ENCODE data around the gene ZFP62. TPM values are rescaled to one million over a fixed set of nuclear protein-coding genes. Genes with fewer than 3 reads are reported as not detected.

The ZFP62 gene
- total RNA-seq, 1 experiment from 2014 or later: 30.7 TPM

DNA sequence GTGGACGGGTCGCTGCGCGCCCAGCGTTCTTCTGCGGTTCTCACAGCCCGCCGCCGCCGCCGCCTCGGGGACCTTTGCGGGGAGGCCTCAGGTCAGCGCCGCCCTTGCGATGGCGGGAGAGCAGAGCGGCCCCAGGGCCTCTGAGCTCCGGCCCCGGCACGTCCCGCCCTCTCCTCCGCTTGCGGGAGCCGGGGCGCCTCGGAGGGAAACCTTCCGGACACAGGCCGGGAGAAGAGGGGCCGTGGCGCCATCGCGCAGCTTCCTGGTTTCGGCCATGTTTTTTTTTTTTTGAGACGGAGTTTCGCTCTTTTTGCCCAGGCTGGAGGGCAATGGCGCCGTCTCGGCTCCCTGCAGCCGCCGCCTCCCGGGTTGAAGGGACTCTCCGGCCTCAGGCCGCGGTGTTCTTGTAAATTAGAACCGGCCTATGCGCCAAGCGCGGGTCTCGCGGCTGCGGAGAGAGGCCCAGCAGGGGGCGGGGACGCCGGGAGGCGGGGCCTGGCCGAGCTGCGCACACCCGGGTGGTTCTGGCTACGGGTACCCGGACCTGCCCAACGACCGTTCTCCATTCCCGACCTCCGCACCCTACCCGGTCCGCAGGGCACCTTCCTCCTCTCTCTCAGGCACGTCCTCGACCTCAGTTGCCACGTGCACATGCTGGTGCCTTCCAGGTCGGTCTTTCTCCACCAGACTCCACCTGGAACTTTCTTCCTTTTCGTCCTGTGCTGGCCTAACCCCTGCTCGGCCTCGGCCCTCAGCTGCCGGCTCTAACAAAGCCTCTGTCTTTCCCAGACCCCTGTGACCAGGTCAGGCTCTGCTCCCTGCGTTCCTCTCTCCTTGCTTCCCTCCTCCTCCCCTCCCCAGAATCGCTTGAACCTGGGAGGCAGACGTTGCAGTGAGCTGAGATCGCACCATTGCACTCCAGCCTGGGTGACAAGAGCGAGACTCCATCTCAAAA is 29.7 kb downstream of the ZFP62 start (continued):
- TF ChIP-seq YY1 (IDR thresholded peaks at IDR 0.05; ENCODE audit: extremely low read depth, insufficient replicate concordance, low read depth, low read length) (peak; percentile 61), RAD21 (IDR thresholded peaks at IDR 0.05; ENCODE audit: low read depth) (no peak), SRF (IDR thresholded peaks at IDR 0.05; ENCODE audit: low read depth) (no peak), CBX3 (IDR thresholded peaks at IDR 0.05; ENCODE audit: low read depth) (peak; percentile 63; the same call in 1 of the 2 replicates), SP1 (IDR thresholded peaks at IDR 0.05; ENCODE audit: low read depth) (peak; percentile 38; the same call in 1 of the 2 replicates), ELF1 (IDR thresholded peaks at IDR 0.05; ENCODE audit: borderline replicate concordance, low read depth) (peak; percentile 66)

GRCh38 chr5:180830253-180831138 is 30.6 kb downstream of the ZFP62 start:
- H3K9ac ChIP-seq (ENCODE audit: low read length): peak overlapping the region; percentile 92
- RAD21 ChIA-PET (ENCODE audit: low non-redundant PET in 1 of 2, low total read pairs in 2 of 2, uncharacterized antibody in 2 of 2, unreplicated experiment in 2 of 2): interaction anchor here in 1 of 2 experiments (0.6 kb wide), 1 partner anchor 10 kb away, joined by 4 read pairs; no protein-coding TSS in a partner anchor
- H3K4me1 ChIP-seq (ENCODE audit: control insufficient read depth in 1 of 2, insufficient read depth in 2 of 2, low read length in 2 of 2): peaks cover 10 to 38% of the 10 kb centered on the region in 2 experiments; a peak in 3 of 4 replicates
- H4K20me1 ChIP-seq (ENCODE audit: insufficient read depth): no peaks in the 10 kb centered on the region
- no peaks in the 10 kb centered on the region for H3K27me3 ChIP-seq (ENCODE audit: insufficient read depth, low read length)
- DNase-seq (ENCODE audit: low read depth, low spot score): no peak
- POLR2A ChIA-PET: interaction anchor here (0.6 to 1.8 kb wide), 2 partner anchors 30 to 1272 kb away, joined by 3 to 7 read pairs; partner anchors contain the start of gene ZFP62
- peaks cover 18% of the 10 kb centered on the region; the same call in 1 of the 2 replicates for H3K79me2 ChIP-seq (ENCODE audit: insufficient read depth, low read length)
- no TSS peak for BruUV-seq (replicated peaks)
- no peaks in the 10 kb centered on the region for H3K9me2 ChIP-seq (ENCODE audit: insufficient read depth)
- CTCF ChIA-PET: interaction anchor here (0.7 kb wide), 1 partner anchor 31 kb away, joined by 3 read pairs; the partner anchor contains the start of gene ZFP62
- peaks cover 0 to 8% of the 10 kb centered on the region in 2 experiments; a peak in 1 of 4 replicates for H3K9me3 ChIP-seq (ENCODE audit: control insufficient read depth in 1 of 2, insufficient read depth in 1 of 2, low read depth in 1 of 2, low read length in 2 of 2)
- intact Hi-C loops (cut with micrococcal nuclease): no loop called here
- peak overlapping the region; percentile 99 for H3K4me2 ChIP-seq (ENCODE audit: low read length)
- TF ChIP-seq FOSL1 (IDR thresholded peaks at IDR 0.05; ENCODE audit: low read depth) (no peak), CEBPB (IDR thresholded peaks at IDR 0.05; ENCODE audit: low read depth) (no peak)
- H3K27ac ChIP-seq (ENCODE audit: low read depth, low read length): peak overlapping the region; percentile 93
- no peak overlapping the region for H2AFZ ChIP-seq (ENCODE audit: low read depth, low read length, poor library complexity, severe bottlenecking)
- peak overlapping the region; percentile 87 for H3K4me3 ChIP-seq (replicated peaks in 1 of 2; ENCODE audit: low read depth in 1 of 2, low read length in 2 of 2)
- peak; percentile 63 for ATAC-seq
- H3K36me3 ChIP-seq (ENCODE audit: control insufficient read depth in 1 of 2, insufficient read depth in 2 of 2, low read length in 2 of 2): peaks cover 2 to 7% of the 10 kb centered on the region in 2 experiments; a peak in 1 of 4 replicates
